BLaER1 treated with 17β-estradiol and CSF1 and Interleukin-3, amounts not matched to agents 10 nM and 100 nM (cell line): ENCODE measurements around the gene HSPA4L.
A peak's percentile ranks its signal among the peaks of the same experiment; 100 is the strongest.

ENCODE experiments used
- H3K27ac ChIP-seq, 11 experiments: shearing (Covaris generic); formaldehyde crosslinking; 2 replicates each; pipeline ENCODE4 v1.8.1; 2022
- H3K27me3 ChIP-seq, 11 experiments: shearing (Covaris generic); formaldehyde crosslinking; 2 replicates each; pipeline ENCODE4 v1.8.1; 2022
- H3K36me3 ChIP-seq, 11 experiments: shearing (Covaris generic); formaldehyde crosslinking; 2 replicates each; pipeline ENCODE4 v1.8.1; 2022
- H3K4me1 ChIP-seq, 10 experiments: shearing (Covaris generic); formaldehyde crosslinking; 2 replicates each; pipeline ENCODE4 v1.8.1; 2022
- H3K4me2 ChIP-seq, 11 experiments: shearing (Covaris generic); formaldehyde crosslinking; 2 replicates each; pipeline ENCODE4 v1.8.1; 2022
- H3K4me3 ChIP-seq, 10 experiments: shearing (Covaris generic); formaldehyde crosslinking; 2 replicates each; pipeline ENCODE4 v1.8.1; 2022
- H3K9ac ChIP-seq, 11 experiments: shearing (Covaris generic); formaldehyde crosslinking; 2 replicates each; pipeline ENCODE4 v1.8.1; 2022
- H3K9me3 ChIP-seq, 11 experiments: shearing (Covaris generic); formaldehyde crosslinking; replicated peaks in 1 of 11; 2 replicates each; pipeline ENCODE4 v1.8.1; 2022
- H4K20me1 ChIP-seq, 11 experiments: shearing (Covaris generic); formaldehyde crosslinking; 2 replicates each; pipeline ENCODE4 v1.8.1; 2022
- Cebpa-rat ChIP-seq, 11 experiments: shearing (Covaris generic); IDR thresholded peaks; 2 replicates each; pipeline ENCODE4 v1.8.1; 2022

HSPA4L gene

GRCh38 chr4:127846765-127847164 lies 64.6 kb downstream of the HSPA4L start:
- peaks cover 39 to 66% (median 56%) of the 10 kb centered on the region in 11 experiments for H3K9me3 ChIP-seq
- H3K36me3 ChIP-seq = peaks cover 0 to 11% (median 0%) of the 10 kb centered on the region in 11 experiments; a peak in 5 of 22 replicates
- H3K4me2 ChIP-seq = no peak overlapping the region
- H3K27me3 ChIP-seq = no peaks in the 10 kb centered on the region
- H3K4me3 ChIP-seq = no peak overlapping the region
- no peak for TF ChIP-seq Cebpa-rat (IDR thresholded peaks at IDR 0.05)
- no peaks in the 10 kb centered on the region for H4K20me1 ChIP-seq
- no peak overlapping the region for H3K27ac ChIP-seq
- no peak overlapping the region for H3K9ac ChIP-seq
- no peaks in the 10 kb centered on the region for H3K4me1 ChIP-seq

GRCh38 chr4:127849505-127850234 lies 67.5 kb downstream of the HSPA4L start:
- no peaks in the 10 kb centered on the region for H4K20me1 ChIP-seq
- no peak for TF ChIP-seq Cebpa-rat (IDR thresholded peaks at IDR 0.05)
- peaks cover 0 to 11% (median 0%) of the 10 kb centered on the region in 11 experiments; a peak in 6 of 22 replicates for H3K36me3 ChIP-seq
- H3K9ac ChIP-seq = no peak overlapping the region
- H3K4me2 ChIP-seq = no peak overlapping the region
- no peak overlapping the region for H3K4me3 ChIP-seq
- H3K4me1 ChIP-seq = no peaks in the 10 kb centered on the region
- no peaks in the 10 kb centered on the region for H3K27me3 ChIP-seq
- H3K27ac ChIP-seq = no peak overlapping the region
- H3K9me3 ChIP-seq = peaks cover 58 to 88% (median 78%) of the 10 kb centered on the region in 11 experiments

GRCh38 chr4:127852661-127853060 lies 70.5 kb downstream of the HSPA4L start:
- no peak overlapping the region for H3K27ac ChIP-seq
- peaks cover 7 to 19% (median 9%) of the 10 kb centered on the region in 10 experiments; a peak in 18 of 20 replicates for H3K4me1 ChIP-seq
- H3K4me2 ChIP-seq = no peak overlapping the region
- peaks cover 0 to 11% (median 0%) of the 10 kb centered on the region in 11 experiments; a peak in 4 of 22 replicates for H3K36me3 ChIP-seq
- no peak overlapping the region for H3K9ac ChIP-seq
- H3K27me3 ChIP-seq = no peaks in the 10 kb centered on the region
- peaks cover 43 to 89% (median 66%) of the 10 kb centered on the region in 11 experiments for H3K9me3 ChIP-seq
- H3K4me3 ChIP-seq = no peak overlapping the region
- no peak for TF ChIP-seq Cebpa-rat (IDR thresholded peaks at IDR 0.05)
- H4K20me1 ChIP-seq = no peaks in the 10 kb centered on the region

GRCh38 chr4:127856196-127856812 lies 74.2 kb downstream of the HSPA4L start:
- Histone ChIP-seq H3K4me1 (peaks cover 7 to 19% (median 9%) of the 10 kb centered on the region in 10 experiments; a peak in 18 of 20 replicates), H3K9me3 (peaks cover 13 to 80% (median 47%) of the 10 kb centered on the region in 11 experiments), H3K9ac (no peak overlapping the region), H3K4me3 (no peak overlapping the region), H3K27ac (no peak overlapping the region), H3K27me3 (no peaks in the 10 kb centered on the region), H4K20me1 (no peaks in the 10 kb centered on the region), H3K36me3 (peaks cover 0 to 5% (median 0%) of the 10 kb centered on the region in 11 experiments; a peak in 1 of 22 replicates), H3K4me2 (peak overlapping the region in 9 of 11 experiments; percentile 25 to 76 (median 48); a peak in 16 of 22 replicates)
- no peak for TF ChIP-seq Cebpa-rat (IDR thresholded peaks at IDR 0.05)

GRCh38 chr4:127856813-127857447 lies 74.8 kb downstream of the HSPA4L start:
- no peaks in the 10 kb centered on the region for H4K20me1 ChIP-seq
- H3K27ac ChIP-seq = no peak overlapping the region
- no peak for TF ChIP-seq Cebpa-rat (IDR thresholded peaks at IDR 0.05)
- H3K4me3 ChIP-seq = no peak overlapping the region
- peaks cover 12 to 73% (median 42%) of the 10 kb centered on the region in 11 experiments for H3K9me3 ChIP-seq
- H3K9ac ChIP-seq = no peak overlapping the region; a peak in 1 of 22 replicates
- H3K4me1 ChIP-seq = peaks cover 7 to 19% (median 9%) of the 10 kb centered on the region in 10 experiments; a peak in 18 of 20 replicates
- H3K36me3 ChIP-seq = peaks cover 0 to 5% (median 0%) of the 10 kb centered on the region in 11 experiments; a peak in 1 of 22 replicates
- H3K4me2 ChIP-seq = peak overlapping the region in 9 of 11 experiments; percentile 25 to 76 (median 48); a peak in 16 of 22 replicates
- H3K27me3 ChIP-seq = no peaks in the 10 kb centered on the region

GRCh38 chr4:127857641-127858040 lies 75.5 kb downstream of the HSPA4L start:
- H3K27me3 ChIP-seq = no peaks in the 10 kb centered on the region
- H3K4me1 ChIP-seq = peaks cover 7 to 19% (median 9%) of the 10 kb centered on the region in 10 experiments; a peak in 18 of 20 replicates
- no peak overlapping the region for H3K4me3 ChIP-seq
- no peak for TF ChIP-seq Cebpa-rat (IDR thresholded peaks at IDR 0.05)
- H3K4me2 ChIP-seq = no peak overlapping the region
- H3K9me3 ChIP-seq = peaks cover 12 to 67% (median 42%) of the 10 kb centered on the region in 11 experiments
- H3K36me3 ChIP-seq = peaks cover 0 to 5% (median 0%) of the 10 kb centered on the region in 11 experiments; a peak in 1 of 22 replicates
- H3K9ac ChIP-seq = no peak overlapping the region
- H3K27ac ChIP-seq = no peak overlapping the region
- H4K20me1 ChIP-seq = no peaks in the 10 kb centered on the region

- H3K9ac ChIP-seq = no peak overlapping the region
- H3K27ac ChIP-seq = no peak overlapping the region
- H3K9me3 ChIP-seq = 0 out of 22 replicates have a peak, but pooled peaks cover 0 to 4% (median 0%) of the 10 kb centered on the region in 11 experiments
- no peaks in the 10 kb centered on the region for H3K4me1 ChIP-seq
- no peaks in the 10 kb centered on the region for H4K20me1 ChIP-seq
- TF ChIP-seq Cebpa-rat (IDR thresholded peaks at IDR 0.05) = no peak
- no peaks in the 10 kb centered on the region for H3K27me3 ChIP-seq
- no peak overlapping the region for H3K4me3 ChIP-seq
- H3K36me3 ChIP-seq = 0 out of 22 replicates have a peak, but pooled peaks cover 0 to 5% (median 0%) of the 10 kb centered on the region in 11 experiments
- no peak overlapping the region for H3K4me2 ChIP-seq
Observed at GRCh38 chr4:127868196-127868595, 86.1 kb downstream of the HSPA4L start.

- Histone ChIP-seq H3K4me3 (no peak overlapping the region), H4K20me1 (no peaks in the 10 kb centered on the region), H3K9me3 (peaks cover 0 to 4% (median 0%) of the 10 kb centered on the region in 11 experiments; a peak in 1 of 22 replicates), H3K4me1 (no peaks in the 10 kb centered on the region), H3K9ac (no peak overlapping the region), H3K27me3 (no peaks in the 10 kb centered on the region), H3K36me3 (0 out of 22 replicates have a peak, but pooled peaks cover 0 to 5% (median 0%) of the 10 kb centered on the region in 11 experiments), H3K27ac (no peak overlapping the region), H3K4me2 (no peak overlapping the region)
- no peak for TF ChIP-seq Cebpa-rat (IDR thresholded peaks at IDR 0.05)
Observed at GRCh38 chr4:127870281-127870680, 88.2 kb downstream of the HSPA4L start.

GRCh38 chr4:127870688-127871087 lies 88.6 kb downstream of the HSPA4L start:
- no peaks in the 10 kb centered on the region for H4K20me1 ChIP-seq
- H3K36me3 ChIP-seq = 0 out of 22 replicates have a peak, but pooled peaks cover 0 to 5% (median 0%) of the 10 kb centered on the region in 11 experiments
- peaks cover 0 to 4% (median 0%) of the 10 kb centered on the region in 11 experiments; a peak in 1 of 22 replicates for H3K9me3 ChIP-seq
- TF ChIP-seq Cebpa-rat (IDR thresholded peaks at IDR 0.05) = no peak
- H3K4me1 ChIP-seq = no peaks in the 10 kb centered on the region
- H3K9ac ChIP-seq = no peak overlapping the region
- no peak overlapping the region for H3K4me2 ChIP-seq
- no peaks in the 10 kb centered on the region for H3K27me3 ChIP-seq
- H3K4me3 ChIP-seq = no peak overlapping the region
- H3K27ac ChIP-seq = no peak overlapping the region
